H1 (cell line): Measurements from ENCODE around the gene PMPCB.

Source experiments
- BRCA1 ChIP-seq: IDR thresholded peaks from 2 replicates; pipeline ENCODE4 v1.6.1; 2012; ENCODE audit warnings: low read depth, low read length, improper control_type of control experiment
- CHD2 ChIP-seq: IDR thresholded peaks from 2 replicates; pipeline ENCODE4 v1.6.1; 2012; ENCODE audit warnings: low read length, improper control_type of control experiment
- KDM5A ChIP-seq: fragments of 200-600 bp; IDR thresholded peaks from 2 replicates; pipeline ENCODE4 v1.7.1; 2012; ENCODE audit warnings: mild to moderate bottlenecking, low read length, inconsistent platforms, mixed read lengths
- SP1 ChIP-seq: IDR thresholded peaks from 2 replicates; pipeline ENCODE4 v1.6.1; 2011; ENCODE audit warnings: low read depth, low read length
- SRF ChIP-seq: IDR thresholded peaks from 2 replicates; pipeline ENCODE4 v1.6.1; 2011; ENCODE audit warnings: mild to moderate bottlenecking, low read depth, low read length, moderate library complexity
- TBP ChIP-seq: IDR thresholded peaks from 2 replicates; pipeline ENCODE4 v1.6.1; 2011; ENCODE audit warnings: low read depth, low read length, improper control_type of control experiment
- TF ChIP-seq, protein P1 (sequence below): fragments of 300-600 bp; sonication (generic); IDR thresholded peaks from 2 replicates; pipeline ENCODE4 v1.7.1; 2012; ENCODE audit warnings: low read length, moderate library complexity, mild to moderate bottlenecking, inconsistent platforms; ENCODE audit not compliant: insufficient replicate concordance
- TF ChIP-seq, protein P2 (sequence below): IDR thresholded peaks from 2 replicates; pipeline ENCODE4 v1.6.1; 2011; ENCODE audit warnings: low read length, improper control_type of control experiment
- TF ChIP-seq, protein P3 (sequence below), 3 experiments: IDR thresholded peaks; 1 replicate in 2 of 3; 2 replicates in 1 of 3; pipeline versions ENCODE4 v1.5.1 to v1.6.1; 2011; ENCODE audit warnings: low read length in 3 of 3, mild to moderate bottlenecking in 3 of 3, inconsistent platforms in 2 of 3, low read depth in 1 of 3, moderate library complexity in 1 of 3; ENCODE audit not compliant: insufficient read depth in 1 of 3; ENCODE audit errors: control extremely low read depth in 1 of 3
- TF ChIP-seq, protein P4 (sequence below): IDR thresholded peaks from 2 replicates; pipeline ENCODE4 v1.6.1; 2012; ENCODE audit warnings: low read length, inconsistent platforms

DNA sequence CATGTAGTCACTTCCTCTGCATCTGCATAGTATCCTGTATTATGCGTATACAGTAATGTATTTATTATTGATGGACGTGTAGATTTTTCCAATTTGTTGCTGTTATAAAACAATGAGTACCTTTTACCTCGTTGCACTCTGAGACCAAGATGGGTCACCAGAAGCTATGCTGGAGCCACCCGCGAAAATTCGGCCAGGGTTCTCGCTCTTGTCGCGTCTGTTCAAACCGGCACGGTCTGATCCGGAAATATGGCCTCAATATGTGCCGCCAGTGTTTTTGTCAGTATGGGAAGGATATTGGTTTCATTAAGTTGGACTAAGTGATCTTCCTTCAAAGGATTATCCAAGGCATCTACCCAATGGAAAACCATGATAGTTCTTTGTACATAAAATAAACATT is 51.2 kb downstream of the PMPCB start:
- TF ChIP-seq, protein P1, sequence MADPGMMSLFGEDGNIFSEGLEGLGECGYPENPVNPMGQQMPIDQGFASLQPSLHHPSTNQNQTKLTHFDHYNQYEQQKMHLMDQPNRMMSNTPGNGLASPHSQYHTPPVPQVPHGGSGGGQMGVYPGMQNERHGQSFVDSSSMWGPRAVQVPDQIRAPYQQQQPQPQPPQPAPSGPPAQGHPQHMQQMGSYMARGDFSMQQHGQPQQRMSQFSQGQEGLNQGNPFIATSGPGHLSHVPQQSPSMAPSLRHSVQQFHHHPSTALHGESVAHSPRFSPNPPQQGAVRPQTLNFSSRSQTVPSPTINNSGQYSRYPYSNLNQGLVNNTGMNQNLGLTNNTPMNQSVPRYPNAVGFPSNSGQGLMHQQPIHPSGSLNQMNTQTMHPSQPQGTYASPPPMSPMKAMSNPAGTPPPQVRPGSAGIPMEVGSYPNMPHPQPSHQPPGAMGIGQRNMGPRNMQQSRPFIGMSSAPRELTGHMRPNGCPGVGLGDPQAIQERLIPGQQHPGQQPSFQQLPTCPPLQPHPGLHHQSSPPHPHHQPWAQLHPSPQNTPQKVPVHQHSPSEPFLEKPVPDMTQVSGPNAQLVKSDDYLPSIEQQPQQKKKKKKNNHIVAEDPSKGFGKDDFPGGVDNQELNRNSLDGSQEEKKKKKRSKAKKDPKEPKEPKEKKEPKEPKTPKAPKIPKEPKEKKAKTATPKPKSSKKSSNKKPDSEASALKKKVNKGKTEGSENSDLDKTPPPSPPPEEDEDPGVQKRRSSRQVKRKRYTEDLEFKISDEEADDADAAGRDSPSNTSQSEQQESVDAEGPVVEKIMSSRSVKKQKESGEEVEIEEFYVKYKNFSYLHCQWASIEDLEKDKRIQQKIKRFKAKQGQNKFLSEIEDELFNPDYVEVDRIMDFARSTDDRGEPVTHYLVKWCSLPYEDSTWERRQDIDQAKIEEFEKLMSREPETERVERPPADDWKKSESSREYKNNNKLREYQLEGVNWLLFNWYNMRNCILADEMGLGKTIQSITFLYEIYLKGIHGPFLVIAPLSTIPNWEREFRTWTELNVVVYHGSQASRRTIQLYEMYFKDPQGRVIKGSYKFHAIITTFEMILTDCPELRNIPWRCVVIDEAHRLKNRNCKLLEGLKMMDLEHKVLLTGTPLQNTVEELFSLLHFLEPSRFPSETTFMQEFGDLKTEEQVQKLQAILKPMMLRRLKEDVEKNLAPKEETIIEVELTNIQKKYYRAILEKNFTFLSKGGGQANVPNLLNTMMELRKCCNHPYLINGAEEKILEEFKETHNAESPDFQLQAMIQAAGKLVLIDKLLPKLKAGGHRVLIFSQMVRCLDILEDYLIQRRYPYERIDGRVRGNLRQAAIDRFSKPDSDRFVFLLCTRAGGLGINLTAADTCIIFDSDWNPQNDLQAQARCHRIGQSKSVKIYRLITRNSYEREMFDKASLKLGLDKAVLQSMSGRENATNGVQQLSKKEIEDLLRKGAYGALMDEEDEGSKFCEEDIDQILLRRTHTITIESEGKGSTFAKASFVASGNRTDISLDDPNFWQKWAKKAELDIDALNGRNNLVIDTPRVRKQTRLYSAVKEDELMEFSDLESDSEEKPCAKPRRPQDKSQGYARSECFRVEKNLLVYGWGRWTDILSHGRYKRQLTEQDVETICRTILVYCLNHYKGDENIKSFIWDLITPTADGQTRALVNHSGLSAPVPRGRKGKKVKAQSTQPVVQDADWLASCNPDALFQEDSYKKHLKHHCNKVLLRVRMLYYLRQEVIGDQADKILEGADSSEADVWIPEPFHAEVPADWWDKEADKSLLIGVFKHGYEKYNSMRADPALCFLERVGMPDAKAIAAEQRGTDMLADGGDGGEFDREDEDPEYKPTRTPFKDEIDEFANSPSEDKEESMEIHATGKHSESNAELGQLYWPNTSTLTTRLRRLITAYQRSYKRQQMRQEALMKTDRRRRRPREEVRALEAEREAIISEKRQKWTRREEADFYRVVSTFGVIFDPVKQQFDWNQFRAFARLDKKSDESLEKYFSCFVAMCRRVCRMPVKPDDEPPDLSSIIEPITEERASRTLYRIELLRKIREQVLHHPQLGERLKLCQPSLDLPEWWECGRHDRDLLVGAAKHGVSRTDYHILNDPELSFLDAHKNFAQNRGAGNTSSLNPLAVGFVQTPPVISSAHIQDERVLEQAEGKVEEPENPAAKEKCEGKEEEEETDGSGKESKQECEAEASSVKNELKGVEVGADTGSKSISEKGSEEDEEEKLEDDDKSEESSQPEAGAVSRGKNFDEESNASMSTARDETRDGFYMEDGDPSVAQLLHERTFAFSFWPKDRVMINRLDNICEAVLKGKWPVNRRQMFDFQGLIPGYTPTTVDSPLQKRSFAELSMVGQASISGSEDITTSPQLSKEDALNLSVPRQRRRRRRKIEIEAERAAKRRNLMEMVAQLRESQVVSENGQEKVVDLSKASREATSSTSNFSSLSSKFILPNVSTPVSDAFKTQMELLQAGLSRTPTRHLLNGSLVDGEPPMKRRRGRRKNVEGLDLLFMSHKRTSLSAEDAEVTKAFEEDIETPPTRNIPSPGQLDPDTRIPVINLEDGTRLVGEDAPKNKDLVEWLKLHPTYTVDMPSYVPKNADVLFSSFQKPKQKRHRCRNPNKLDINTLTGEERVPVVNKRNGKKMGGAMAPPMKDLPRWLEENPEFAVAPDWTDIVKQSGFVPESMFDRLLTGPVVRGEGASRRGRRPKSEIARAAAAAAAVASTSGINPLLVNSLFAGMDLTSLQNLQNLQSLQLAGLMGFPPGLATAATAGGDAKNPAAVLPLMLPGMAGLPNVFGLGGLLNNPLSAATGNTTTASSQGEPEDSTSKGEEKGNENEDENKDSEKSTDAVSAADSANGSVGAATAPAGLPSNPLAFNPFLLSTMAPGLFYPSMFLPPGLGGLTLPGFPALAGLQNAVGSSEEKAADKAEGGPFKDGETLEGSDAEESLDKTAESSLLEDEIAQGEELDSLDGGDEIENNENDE = no peak
- TF ChIP-seq BRCA1 (no peak), TBP (no peak), SRF (no peak), CHD2 (no peak), SP1 (no peak), KDM5A (no peak)
- TF ChIP-seq, protein P2, sequence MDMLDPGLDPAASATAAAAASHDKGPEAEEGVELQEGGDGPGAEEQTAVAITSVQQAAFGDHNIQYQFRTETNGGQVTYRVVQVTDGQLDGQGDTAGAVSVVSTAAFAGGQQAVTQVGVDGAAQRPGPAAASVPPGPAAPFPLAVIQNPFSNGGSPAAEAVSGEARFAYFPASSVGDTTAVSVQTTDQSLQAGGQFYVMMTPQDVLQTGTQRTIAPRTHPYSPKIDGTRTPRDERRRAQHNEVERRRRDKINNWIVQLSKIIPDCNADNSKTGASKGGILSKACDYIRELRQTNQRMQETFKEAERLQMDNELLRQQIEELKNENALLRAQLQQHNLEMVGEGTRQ = no peak
- TF ChIP-seq, protein P3, sequence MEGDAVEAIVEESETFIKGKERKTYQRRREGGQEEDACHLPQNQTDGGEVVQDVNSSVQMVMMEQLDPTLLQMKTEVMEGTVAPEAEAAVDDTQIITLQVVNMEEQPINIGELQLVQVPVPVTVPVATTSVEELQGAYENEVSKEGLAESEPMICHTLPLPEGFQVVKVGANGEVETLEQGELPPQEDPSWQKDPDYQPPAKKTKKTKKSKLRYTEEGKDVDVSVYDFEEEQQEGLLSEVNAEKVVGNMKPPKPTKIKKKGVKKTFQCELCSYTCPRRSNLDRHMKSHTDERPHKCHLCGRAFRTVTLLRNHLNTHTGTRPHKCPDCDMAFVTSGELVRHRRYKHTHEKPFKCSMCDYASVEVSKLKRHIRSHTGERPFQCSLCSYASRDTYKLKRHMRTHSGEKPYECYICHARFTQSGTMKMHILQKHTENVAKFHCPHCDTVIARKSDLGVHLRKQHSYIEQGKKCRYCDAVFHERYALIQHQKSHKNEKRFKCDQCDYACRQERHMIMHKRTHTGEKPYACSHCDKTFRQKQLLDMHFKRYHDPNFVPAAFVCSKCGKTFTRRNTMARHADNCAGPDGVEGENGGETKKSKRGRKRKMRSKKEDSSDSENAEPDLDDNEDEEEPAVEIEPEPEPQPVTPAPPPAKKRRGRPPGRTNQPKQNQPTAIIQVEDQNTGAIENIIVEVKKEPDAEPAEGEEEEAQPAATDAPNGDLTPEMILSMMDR (IDR thresholded peaks at IDR 0.05; ENCODE audit: control extremely low read depth in 1 of 3, insufficient read depth in 1 of 3, low read depth in 1 of 3, low read length in 3 of 3) = no peak
- TF ChIP-seq, protein P4, sequence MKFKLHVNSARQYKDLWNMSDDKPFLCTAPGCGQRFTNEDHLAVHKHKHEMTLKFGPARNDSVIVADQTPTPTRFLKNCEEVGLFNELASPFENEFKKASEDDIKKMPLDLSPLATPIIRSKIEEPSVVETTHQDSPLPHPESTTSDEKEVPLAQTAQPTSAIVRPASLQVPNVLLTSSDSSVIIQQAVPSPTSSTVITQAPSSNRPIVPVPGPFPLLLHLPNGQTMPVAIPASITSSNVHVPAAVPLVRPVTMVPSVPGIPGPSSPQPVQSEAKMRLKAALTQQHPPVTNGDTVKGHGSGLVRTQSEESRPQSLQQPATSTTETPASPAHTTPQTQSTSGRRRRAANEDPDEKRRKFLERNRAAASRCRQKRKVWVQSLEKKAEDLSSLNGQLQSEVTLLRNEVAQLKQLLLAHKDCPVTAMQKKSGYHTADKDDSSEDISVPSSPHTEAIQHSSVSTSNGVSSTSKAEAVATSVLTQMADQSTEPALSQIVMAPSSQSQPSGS = no peak
